Stimulated activated CD4-positive, alpha-beta T cell treated with anti-CD3 and anti-CD28 coated beads, TNF-alpha, amount 100 ng/mL, for 24 hours (primary cell): ENCODE measurements around the gene GLP1R.

Experiments
- DNase-seq, 3 experiments: peaks; one replicate each; pipeline ENCODE4 v3.0.0-alpha.2; 2020; ENCODE audit warnings: low read depth in 3 of 3

Gene GLP1R

GRCh38 chr6:39062014-39062740 is 13.6 kb downstream of the GLP1R start:
- no peak for DNase-seq

GRCh38 chr6:39063526-39063925 is 14.9 kb downstream of the GLP1R start:
- DNase-seq, result no peak

- no peak for DNase-seq
These were observed 17.0 kb downstream of the GLP1R start for GRCh38 chr6:39065561-39065960.

- DNase-seq, result no peak
These were observed 19.8 kb downstream of the GLP1R start for GRCh38 chr6:39068391-39068790.

- no peak for DNase-seq
These were observed 24.2 kb downstream of the GLP1R start for GRCh38 chr6:39072830-39073229.

GRCh38 chr6:39073471-39074355 is 25.1 kb downstream of the GLP1R start:
- no peak for DNase-seq

- no peak for DNase-seq
These were observed 25.9 kb downstream of the GLP1R start for GRCh38 chr6:39074486-39074885.

- no peak for DNase-seq
These were observed 26.6 kb downstream of the GLP1R start for GRCh38 chr6:39075010-39075686.

- DNase-seq, result no peak
These were observed 27.4 kb downstream of the GLP1R start for GRCh38 chr6:39075807-39076622.

- no peak for DNase-seq
These were observed 28.3 kb downstream of the GLP1R start for GRCh38 chr6:39076623-39077535.

GRCh38 chr6:39077882-39078594 is 29.5 kb downstream of the GLP1R start:
- no peak for DNase-seq

- no peak for DNase-seq
These were observed 30.1 kb downstream of the GLP1R start for GRCh38 chr6:39078695-39079094.

- DNase-seq, result no peak
These were observed 30.9 kb downstream of the GLP1R start for GRCh38 chr6:39079197-39080125.

- no peak for DNase-seq
These were observed 31.8 kb downstream of the GLP1R start for GRCh38 chr6:39080246-39080875.

- DNase-seq, result no peak
These were observed 33.7 kb downstream of the GLP1R start for GRCh38 chr6:39082310-39082709.

- no peak for DNase-seq
These were observed 34.7 kb downstream of the GLP1R start for GRCh38 chr6:39083231-39083634.

GRCh38 chr6:39084506-39084905 is 35.9 kb downstream of the GLP1R start:
- no peak for DNase-seq

- DNase-seq, result no peak
These were observed 36.7 kb downstream of the GLP1R start for GRCh38 chr6:39085129-39085797.
